Right ventricle myocardium superior (tissue), 1 donor: ENCODE data around the gene KDM5D. TPM values are rescaled to one million over a fixed set of nuclear protein-coding genes. Genes with fewer than 3 reads are reported as not detected.
A peak's percentile ranks its signal among the peaks of the same experiment; 100 is the strongest.

Source experiments
- ATAC-seq: fragments of 200-7000 bp; cut with Tn5 transposase; one replicate; pipeline ENCODE4 v1.9.1; 2020; ENCODE audit warnings: mild to moderate bottlenecking; ENCODE audit not compliant: poor library complexity
- DNase-seq: peaks from one replicate; pipeline ENCODE4 v3.0.0-alpha.2; 2020
- intact Hi-C: fragments of 100-400 bp; cut with DNase I; formaldehyde crosslinking; loops from one replicate; pipeline ENCODE4 v1.11.2; 2022
- long read RNA-seq: library from polyadenylated mRNA; unstranded; transcript quantifications from one replicate; pipeline ENCODE4 v2.0.0, GENCODE V29; 2021
- total RNA-seq: library from RNA; stranded (reverse); fragmentation: NEBNext Ultra II Directional; extraction: Animal tissue kit (Norgen Biotek cat#: 25700); gene quantifications from one replicate; pipeline ENCODE4 v1.2.1, GENCODE V29; 2021
- donor health status: DM: no; HTN: yes; CAD: no; lungs with severe emphysema.

Gene KDM5D
- 27.4 TPM for total RNA-seq
- long read RNA-seq, partial matches to known transcripts = 12 of 18 reads
- long read RNA-seq, other reads (novel, unspliced or antisense) = 6 of 18 reads

- peak; percentile 54 for DNase-seq
- intact Hi-C loops = no loop called here
- peak; percentile 91 for ATAC-seq
These were observed at the start of gene KDM5D for GRCh38 chrY:19744381-19745378. KDM5D (minus strand) TSS chrY:19744726; CDS start chrY:19744534, 192 bp downstream.

GRCh38 chrY:19768375-19768774, 23.8 kb upstream of the KDM5D start:
- intact Hi-C loops = no loop called here
- ATAC-seq (peak; percentile 81), DNase-seq (peak; percentile 36)

DNA sequence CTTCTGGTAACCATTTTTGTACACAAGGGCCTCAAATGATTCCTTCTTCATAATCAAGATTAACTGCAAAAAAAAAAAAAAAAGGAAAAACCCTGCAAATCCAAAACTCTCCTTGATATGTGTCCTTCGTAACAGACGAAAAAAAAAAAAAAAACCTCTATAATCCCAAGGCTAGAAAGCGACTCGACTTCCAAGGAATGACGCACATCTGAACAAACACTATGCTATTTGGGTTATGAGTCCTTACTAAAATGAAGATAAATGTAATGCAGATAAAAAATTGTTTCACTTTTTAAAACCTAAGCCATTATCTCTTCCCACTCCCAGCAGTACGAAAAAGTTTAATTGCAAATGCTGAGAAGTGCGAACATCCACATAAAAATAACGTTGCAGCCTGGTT, 1.2 kb downstream of the KDM5D start:
- intact Hi-C loops = no loop called here

GRCh38 chrY:19742153-19742552, 2.4 kb downstream of the KDM5D start:
- ATAC-seq = no peak
- DNase-seq = no peak
- intact Hi-C loops = no loop called here

More for the DNA sequence above, 1.2 kb downstream of the KDM5D start:
- no peak for DNase-seq
- no peak for ATAC-seq

DNA sequence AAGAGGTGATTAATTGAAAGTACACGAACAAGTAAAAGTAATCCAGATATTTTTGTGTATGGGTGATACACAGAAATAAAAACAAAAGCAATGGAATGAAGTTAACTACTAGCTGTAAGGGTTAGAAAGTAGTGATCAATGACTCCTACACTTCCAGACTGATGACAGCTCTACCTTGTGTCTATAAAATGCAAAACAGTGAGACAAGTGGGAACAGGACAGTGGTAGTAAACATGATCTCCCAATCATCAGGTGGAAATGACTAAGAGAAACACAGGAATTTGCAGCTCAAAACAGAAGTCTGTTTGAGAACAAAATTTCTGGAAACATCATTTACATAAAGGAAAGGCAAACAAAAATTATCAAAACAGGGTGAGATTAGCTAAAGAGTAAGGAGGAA, 10.1 kb downstream of the KDM5D start:
- no peak for ATAC-seq
- no peak for DNase-seq
- intact Hi-C loops = no loop called here

DNA sequence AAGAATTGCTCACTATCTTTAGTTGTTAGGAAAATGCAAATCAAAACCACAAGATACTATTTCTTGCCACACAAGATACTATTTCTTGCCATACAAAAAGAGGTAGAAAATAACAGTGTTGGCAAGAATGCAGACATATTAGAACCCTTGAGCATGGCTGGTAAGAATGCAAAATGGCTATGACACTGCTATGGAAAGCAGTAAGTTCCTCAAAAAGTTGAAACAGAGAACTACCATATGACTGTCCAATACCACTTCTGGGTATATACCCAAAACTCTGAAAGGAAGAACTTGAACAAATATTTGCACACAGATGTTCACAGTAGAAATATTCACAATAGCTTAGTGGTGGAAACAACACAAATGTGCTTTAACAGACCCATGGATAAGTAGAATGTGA, 26.6 kb downstream of the KDM5D start:
- DNase-seq (no peak), ATAC-seq (no peak)
- intact Hi-C loops = no loop called here

GRCh38 chrY:19717146-19717545, 27.4 kb downstream of the KDM5D start:
- DNase-seq (no peak), ATAC-seq (no peak)
- intact Hi-C loops = no loop called here

DNA sequence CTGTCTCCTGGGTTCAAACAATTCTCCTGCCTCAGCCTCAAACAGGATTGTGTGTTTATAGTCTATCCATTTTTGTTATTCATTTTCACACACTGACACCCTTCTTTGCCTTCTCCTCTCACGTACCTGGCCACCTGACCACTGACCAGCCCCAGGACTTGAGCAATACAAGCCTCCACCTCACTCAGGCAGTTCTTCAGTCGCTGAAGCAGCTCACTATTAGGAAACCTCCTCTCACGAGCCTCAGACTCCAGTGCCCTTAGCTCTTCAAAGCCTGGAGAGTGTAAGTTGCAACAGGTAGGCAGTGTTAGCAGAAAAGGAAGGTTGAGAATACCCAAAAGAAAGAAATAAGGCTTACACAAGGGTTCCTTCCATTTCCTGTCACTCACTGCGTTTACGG, 29.3 kb downstream of the KDM5D start:
- ATAC-seq = no peak
- intact Hi-C loops = no loop called here
- DNase-seq = no peak

DNA sequence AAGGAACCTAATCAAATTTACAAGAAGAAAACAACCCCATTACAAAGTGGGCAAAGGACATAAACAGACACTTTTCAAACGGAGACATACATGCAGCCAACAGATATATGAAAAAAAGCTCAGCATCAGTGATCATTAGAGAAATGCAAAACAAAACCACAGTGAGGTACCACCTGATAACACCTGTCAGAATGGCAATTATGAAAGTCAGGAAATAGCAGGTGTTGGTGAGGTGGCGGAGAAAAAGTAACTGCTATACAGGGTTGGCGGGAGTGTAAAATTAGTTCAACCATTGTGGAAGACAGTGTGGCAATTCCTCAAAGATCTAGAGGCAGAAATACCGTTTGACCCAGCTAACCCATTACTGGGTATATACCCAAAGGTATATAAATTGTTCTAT, 31.1 kb downstream of the KDM5D start:
- intact Hi-C loops = no loop called here
- ATAC-seq = no peak
- DNase-seq = no peak

DNA sequence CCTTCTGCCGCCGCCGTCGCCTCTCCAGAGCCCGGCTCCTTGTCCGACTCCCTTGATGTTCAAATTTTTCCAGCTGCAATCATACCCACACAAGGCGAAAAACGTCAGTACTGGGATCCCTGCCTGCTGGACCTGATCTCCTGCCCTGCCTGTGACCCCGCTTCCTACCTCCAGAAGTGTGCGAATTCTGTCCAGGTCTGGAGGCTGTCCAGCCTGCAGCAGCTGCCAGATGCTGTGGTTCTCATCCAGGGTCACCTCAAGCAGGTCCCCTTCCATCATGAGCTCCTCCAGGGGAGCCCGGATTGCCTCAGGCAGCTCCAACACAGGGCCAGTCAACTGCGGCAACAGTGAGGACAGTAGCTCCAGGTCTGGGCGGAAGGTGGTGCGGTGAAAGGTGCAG, 38.3 kb downstream of the KDM5D start:
- peak; percentile 88 for ATAC-seq
- intact Hi-C loops = no loop called here
- DNase-seq = peak; percentile 63

- intact Hi-C loops = no loop called here
- DNase-seq (no peak), ATAC-seq (peak; percentile 60)
These were observed 46.0 kb downstream of the KDM5D start for GRCh38 chrY:19698495-19698894.

DNA sequence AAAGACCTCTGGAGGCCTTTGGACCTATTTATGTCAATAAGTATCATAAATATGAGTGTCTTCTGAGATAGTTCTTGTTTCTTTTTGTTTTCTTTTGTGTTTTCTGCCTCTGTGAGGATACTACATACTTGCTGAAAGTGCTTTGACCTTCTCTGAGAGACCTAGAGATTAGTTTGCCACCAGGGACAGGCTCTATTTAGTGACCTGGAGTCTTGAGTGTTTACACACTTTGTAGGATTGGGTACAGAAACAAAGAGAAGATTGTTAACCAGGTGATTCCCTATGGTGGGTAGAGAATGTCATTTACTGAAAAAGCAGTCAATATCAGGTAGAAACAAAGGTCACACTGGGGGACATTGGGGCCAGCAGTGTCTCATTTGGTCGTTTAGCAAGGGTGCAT, 63.7 kb downstream of the KDM5D start:
- DNase-seq (no peak), ATAC-seq (no peak)
- intact Hi-C loops = no loop called here
